HEK293 (cell line): Measurements from ENCODE around the gene KCNK7.

Experiments used
- CTCF ChIA-PET: fragments of 350-600 bp; formaldehyde crosslinking; extraction: SDS; loops from one replicate; lab custom pipeline; 2021; ENCODE audit warnings: antibody characterized with exemption; lab: Yijun Ruan, JAX
- POLR2A ChIA-PET: fragments of 300-600 bp; formaldehyde crosslinking; extraction: SDS; loops from one replicate; lab custom pipeline; 2020; ENCODE audit warnings: antibody characterized with exemption, inconsistent platforms; lab: Yijun Ruan, JAX
- H3K27ac ChIP-seq: fragments of 200-500 bp; sonication (Bioruptor generic); 2 replicates; pipeline ENCODE4 v1.5.1; 2014; ENCODE audit warnings: low read depth, low read length, control low read depth, inconsistent platforms; ENCODE audit errors: extremely low read depth
- H3K36me3 ChIP-seq, 2 experiments: fragments of 200-500 bp in 1 of 2; sonication (Bioruptor generic) in 1 of 2; 1 replicate in 1 of 2; 2 replicates in 1 of 2; pipeline ENCODE4 v1.5.1; 2014 to 2017; ENCODE audit warnings: inconsistent platforms in 2 of 2, low read length in 2 of 2; ENCODE audit not compliant: control insufficient read depth in 2 of 2, insufficient read depth in 1 of 2
- H3K4me1 ChIP-seq: fragments of 200-500 bp; sonication (Bioruptor generic); 2 replicates; pipeline ENCODE4 v1.5.1; 2014; ENCODE audit warnings: mild to moderate bottlenecking, low read length, inconsistent platforms; ENCODE audit not compliant: control insufficient read depth, insufficient read depth
- H3K4me3 ChIP-seq: 2 replicates; pipeline ENCODE4 v1.5.1; 2011; ENCODE audit warnings: low read depth, mild to moderate bottlenecking, control low read depth, low read length, moderate library complexity
- H3K9me3 ChIP-seq: fragments of 200-500 bp; sonication (Bioruptor generic); 2 replicates; pipeline ENCODE4 v1.5.1; 2014; ENCODE audit warnings: low read depth, low read length, inconsistent platforms; ENCODE audit not compliant: control insufficient read depth, insufficient read depth
- GFI1B ChIP-seq: fragments of 450-650 bp; formaldehyde crosslinking; IDR thresholded peaks from 2 replicates; pipeline ENCODE4 v1.5.1; 2016; ENCODE audit warnings: missing biosample characterization, missing genetic modification characterization
- HIC1 ChIP-seq: fragments of 450-650 bp; formaldehyde crosslinking; IDR thresholded peaks from 2 replicates; pipeline ENCODE4 v1.5.1; 2016; ENCODE audit warnings: missing biosample characterization, missing genetic modification characterization
- HOXA7 ChIP-seq: sonication (generic); formaldehyde crosslinking; IDR thresholded peaks from 2 replicates; pipeline ENCODE4 v1.8.1; 2022; ENCODE audit warnings: missing genetic modification reagents, borderline replicate concordance
- MEIS1 ChIP-seq: sonication (generic); formaldehyde crosslinking; IDR thresholded peaks from 2 replicates; pipeline ENCODE4 v1.8.1; 2022; ENCODE audit warnings: missing genetic modification reagents, mild to moderate bottlenecking, borderline replicate concordance
- REPIN1 ChIP-seq: fragments of 450-650 bp; formaldehyde crosslinking; IDR thresholded peaks from 2 replicates; pipeline ENCODE4 v1.5.1; 2017; ENCODE audit warnings: missing biosample characterization, missing genetic modification characterization, low read depth
- SALL2 ChIP-seq: fragments of 450-650 bp; formaldehyde crosslinking; IDR thresholded peaks from 2 replicates; pipeline ENCODE4 v1.5.0; 2017; ENCODE audit warnings: missing biosample characterization, mild to moderate bottlenecking, missing genetic modification characterization, borderline replicate concordance
- TRIM28 ChIP-seq: IDR thresholded peaks from 2 replicates; pipeline ENCODE4 v1.6.1; 2011; ENCODE audit warnings: low read length, control low read depth, borderline replicate concordance
- YY1 ChIP-seq: fragments of 450-650 bp; formaldehyde crosslinking; IDR thresholded peaks from 2 replicates; pipeline ENCODE4 v1.5.1; 2018; ENCODE audit warnings: missing biosample characterization, missing genetic modification characterization
- ZBTB44 ChIP-seq: fragments of 450-650 bp; IDR thresholded peaks from 2 replicates; pipeline ENCODE4 v1.5.1; 2018; ENCODE audit warnings: missing biosample characterization, mild to moderate bottlenecking, missing genetic modification characterization
- ZNF174 ChIP-seq: fragments of 450-650 bp; formaldehyde crosslinking; IDR thresholded peaks from 2 replicates; pipeline ENCODE4 v1.5.0; 2017; ENCODE audit warnings: missing biosample characterization, mild to moderate bottlenecking, missing genetic modification characterization
- ZNF266 ChIP-seq: fragments of 450-650 bp; formaldehyde crosslinking; IDR thresholded peaks from 2 replicates; pipeline ENCODE4 v1.5.1; 2016; ENCODE audit warnings: missing biosample characterization, missing genetic modification characterization, low read depth
- ZNF510 ChIP-seq: fragments of 450-650 bp; formaldehyde crosslinking; IDR thresholded peaks from 2 replicates; pipeline ENCODE4 v1.5.1; 2018; ENCODE audit warnings: mild to moderate bottlenecking, missing genetic modification characterization, missing biosample characterization; ENCODE audit not compliant: insufficient replicate concordance
- ZNF548 ChIP-seq: fragments of 450-650 bp; formaldehyde crosslinking; IDR thresholded peaks from 2 replicates; pipeline ENCODE4 v1.5.1; 2016; ENCODE audit warnings: missing biosample characterization, missing genetic modification characterization
- ZNF596 ChIP-seq: fragments of 450-650 bp; IDR thresholded peaks from 2 replicates; pipeline ENCODE4 v1.5.0; 2018; ENCODE audit warnings: missing biosample characterization, mild to moderate bottlenecking, missing genetic modification characterization, moderate library complexity
- ZNF677 ChIP-seq: fragments of 450-650 bp; IDR thresholded peaks from 2 replicates; pipeline ENCODE4 v1.5.0; 2018; ENCODE audit warnings: missing biosample characterization, mild to moderate bottlenecking, missing genetic modification characterization, moderate library complexity
- ZNF747 ChIP-seq: fragments of 450-650 bp; formaldehyde crosslinking; IDR thresholded peaks from 2 replicates; pipeline ENCODE4 v1.5.1; 2016; ENCODE audit warnings: missing biosample characterization, missing genetic modification characterization
- ZSCAN16 ChIP-seq: fragments of 450-650 bp; formaldehyde crosslinking; IDR thresholded peaks from 2 replicates; pipeline ENCODE4 v1.5.1; 2016; ENCODE audit warnings: missing biosample characterization, missing genetic modification characterization
- ZSCAN18 ChIP-seq: fragments of 450-650 bp; formaldehyde crosslinking; IDR thresholded peaks from 2 replicates; pipeline ENCODE4 v1.5.1; 2016; ENCODE audit warnings: missing biosample characterization, missing genetic modification characterization
- ZSCAN4 ChIP-seq: fragments of 450-650 bp; formaldehyde crosslinking; IDR thresholded peaks from 2 replicates; pipeline ENCODE4 v1.5.1; 2017; ENCODE audit warnings: missing biosample characterization, missing genetic modification characterization
- TF ChIP-seq, protein P1 (sequence below): fragments of 450-650 bp; formaldehyde crosslinking; IDR thresholded peaks from 2 replicates; pipeline ENCODE4 v1.5.1; 2016; ENCODE audit warnings: missing biosample characterization, missing genetic modification characterization

The KCNK7 gene

GRCh38 chr11:65634905-65635731 is 39.5 kb upstream of the KCNK7 start:
- H3K27ac ChIP-seq = no peak overlapping the region
- ChIA-PET CTCF (interaction anchor here (0.9 kb wide), 1 partner anchor 12 kb away, joined by 3 read pairs; no protein-coding TSS in a partner anchor), POLR2A (interaction anchor here (0.5 to 1.3 kb wide), 4 partner anchors 12 to 29 kb away, joined by 3 to 6 read pairs (median 4); no protein-coding TSS in a partner anchor)
- peaks cover 0 to 70% of the 10 kb centered on the region in 2 experiments; a peak in 1 of 3 replicates for H3K36me3 ChIP-seq
- no peak for TF ChIP-seq ZSCAN16 (tag by site-specific recombination)
- no peak for TF ChIP-seq ZSCAN18 (tag by site-specific recombination)
- no peak for TF ChIP-seq SALL2
- TF ChIP-seq ZNF596 = no peak
- no peak for TF ChIP-seq TRIM28
- no peak for TF ChIP-seq ZNF677 (tag by site-specific recombination)
- TF ChIP-seq, protein P1, sequence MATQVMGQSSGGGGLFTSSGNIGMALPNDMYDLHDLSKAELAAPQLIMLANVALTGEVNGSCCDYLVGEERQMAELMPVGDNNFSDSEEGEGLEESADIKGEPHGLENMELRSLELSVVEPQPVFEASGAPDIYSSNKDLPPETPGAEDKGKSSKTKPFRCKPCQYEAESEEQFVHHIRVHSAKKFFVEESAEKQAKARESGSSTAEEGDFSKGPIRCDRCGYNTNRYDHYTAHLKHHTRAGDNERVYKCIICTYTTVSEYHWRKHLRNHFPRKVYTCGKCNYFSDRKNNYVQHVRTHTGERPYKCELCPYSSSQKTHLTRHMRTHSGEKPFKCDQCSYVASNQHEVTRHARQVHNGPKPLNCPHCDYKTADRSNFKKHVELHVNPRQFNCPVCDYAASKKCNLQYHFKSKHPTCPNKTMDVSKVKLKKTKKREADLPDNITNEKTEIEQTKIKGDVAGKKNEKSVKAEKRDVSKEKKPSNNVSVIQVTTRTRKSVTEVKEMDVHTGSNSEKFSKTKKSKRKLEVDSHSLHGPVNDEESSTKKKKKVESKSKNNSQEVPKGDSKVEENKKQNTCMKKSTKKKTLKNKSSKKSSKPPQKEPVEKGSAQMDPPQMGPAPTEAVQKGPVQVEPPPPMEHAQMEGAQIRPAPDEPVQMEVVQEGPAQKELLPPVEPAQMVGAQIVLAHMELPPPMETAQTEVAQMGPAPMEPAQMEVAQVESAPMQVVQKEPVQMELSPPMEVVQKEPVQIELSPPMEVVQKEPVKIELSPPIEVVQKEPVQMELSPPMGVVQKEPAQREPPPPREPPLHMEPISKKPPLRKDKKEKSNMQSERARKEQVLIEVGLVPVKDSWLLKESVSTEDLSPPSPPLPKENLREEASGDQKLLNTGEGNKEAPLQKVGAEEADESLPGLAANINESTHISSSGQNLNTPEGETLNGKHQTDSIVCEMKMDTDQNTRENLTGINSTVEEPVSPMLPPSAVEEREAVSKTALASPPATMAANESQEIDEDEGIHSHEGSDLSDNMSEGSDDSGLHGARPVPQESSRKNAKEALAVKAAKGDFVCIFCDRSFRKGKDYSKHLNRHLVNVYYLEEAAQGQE (tag by site-specific recombination) = no peak
- TF ChIP-seq ZBTB44 (tag by site-specific recombination) = no peak
- TF ChIP-seq, all 188 proteins: peak for 0
- H3K9me3 ChIP-seq = no peaks in the 10 kb centered on the region
- H3K4me1 ChIP-seq = no peaks in the 10 kb centered on the region
- H3K4me3 ChIP-seq = no peak overlapping the region

GRCh38 chr11:65634440-65634839 is 38.8 kb upstream of the KCNK7 start:
- Histone ChIP-seq H3K4me1 (no peaks in the 10 kb centered on the region), H3K36me3 (peaks cover 0 to 71% of the 10 kb centered on the region in 2 experiments; a peak in 1 of 3 replicates), H3K27ac (no peak overlapping the region), H3K4me3 (no peak overlapping the region), H3K9me3 (no peaks in the 10 kb centered on the region)
- ChIA-PET POLR2A (interaction anchor here (0.5 to 2.3 kb wide), 2 partner anchors 14 to 19 kb away, joined by 3 to 9 read pairs; partner anchors contain the start of gene PCNX3), CTCF (no interaction called here)
- TF ChIP-seq ZNF548 (tag by site-specific recombination) (no peak), ZNF266 (tag by site-specific recombination) (no peak), ZNF174 (tag by site-specific recombination) (no peak), YY1 (no peak), ZSCAN4 (tag by site-specific recombination) (no peak), ZNF510 (tag by site-specific recombination) (no peak), GFI1B (tag by site-specific recombination) (no peak), HIC1 (no peak), HOXA7 (CRISPR knock-in tag) (no peak), MEIS1 (CRISPR knock-in tag) (no peak), ZNF747 (tag by site-specific recombination) (no peak), REPIN1 (tag by site-specific recombination) (no peak)
